NCI-H774 (cell line): ENCODE results near the gene ADGRG2.

Experiments
- DNase-seq: peaks from one replicate; lab custom pipeline; 2025; lab: John Stamatoyannopoulos, UW

Gene ADGRG2, protein sequence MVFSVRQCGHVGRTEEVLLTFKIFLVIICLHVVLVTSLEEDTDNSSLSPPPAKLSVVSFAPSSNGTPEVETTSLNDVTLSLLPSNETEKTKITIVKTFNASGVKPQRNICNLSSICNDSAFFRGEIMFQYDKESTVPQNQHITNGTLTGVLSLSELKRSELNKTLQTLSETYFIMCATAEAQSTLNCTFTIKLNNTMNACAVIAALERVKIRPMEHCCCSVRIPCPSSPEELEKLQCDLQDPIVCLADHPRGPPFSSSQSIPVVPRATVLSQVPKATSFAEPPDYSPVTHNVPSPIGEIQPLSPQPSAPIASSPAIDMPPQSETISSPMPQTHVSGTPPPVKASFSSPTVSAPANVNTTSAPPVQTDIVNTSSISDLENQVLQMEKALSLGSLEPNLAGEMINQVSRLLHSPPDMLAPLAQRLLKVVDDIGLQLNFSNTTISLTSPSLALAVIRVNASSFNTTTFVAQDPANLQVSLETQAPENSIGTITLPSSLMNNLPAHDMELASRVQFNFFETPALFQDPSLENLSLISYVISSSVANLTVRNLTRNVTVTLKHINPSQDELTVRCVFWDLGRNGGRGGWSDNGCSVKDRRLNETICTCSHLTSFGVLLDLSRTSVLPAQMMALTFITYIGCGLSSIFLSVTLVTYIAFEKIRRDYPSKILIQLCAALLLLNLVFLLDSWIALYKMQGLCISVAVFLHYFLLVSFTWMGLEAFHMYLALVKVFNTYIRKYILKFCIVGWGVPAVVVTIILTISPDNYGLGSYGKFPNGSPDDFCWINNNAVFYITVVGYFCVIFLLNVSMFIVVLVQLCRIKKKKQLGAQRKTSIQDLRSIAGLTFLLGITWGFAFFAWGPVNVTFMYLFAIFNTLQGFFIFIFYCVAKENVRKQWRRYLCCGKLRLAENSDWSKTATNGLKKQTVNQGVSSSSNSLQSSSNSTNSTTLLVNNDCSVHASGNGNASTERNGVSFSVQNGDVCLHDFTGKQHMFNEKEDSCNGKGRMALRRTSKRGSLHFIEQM

DNA sequence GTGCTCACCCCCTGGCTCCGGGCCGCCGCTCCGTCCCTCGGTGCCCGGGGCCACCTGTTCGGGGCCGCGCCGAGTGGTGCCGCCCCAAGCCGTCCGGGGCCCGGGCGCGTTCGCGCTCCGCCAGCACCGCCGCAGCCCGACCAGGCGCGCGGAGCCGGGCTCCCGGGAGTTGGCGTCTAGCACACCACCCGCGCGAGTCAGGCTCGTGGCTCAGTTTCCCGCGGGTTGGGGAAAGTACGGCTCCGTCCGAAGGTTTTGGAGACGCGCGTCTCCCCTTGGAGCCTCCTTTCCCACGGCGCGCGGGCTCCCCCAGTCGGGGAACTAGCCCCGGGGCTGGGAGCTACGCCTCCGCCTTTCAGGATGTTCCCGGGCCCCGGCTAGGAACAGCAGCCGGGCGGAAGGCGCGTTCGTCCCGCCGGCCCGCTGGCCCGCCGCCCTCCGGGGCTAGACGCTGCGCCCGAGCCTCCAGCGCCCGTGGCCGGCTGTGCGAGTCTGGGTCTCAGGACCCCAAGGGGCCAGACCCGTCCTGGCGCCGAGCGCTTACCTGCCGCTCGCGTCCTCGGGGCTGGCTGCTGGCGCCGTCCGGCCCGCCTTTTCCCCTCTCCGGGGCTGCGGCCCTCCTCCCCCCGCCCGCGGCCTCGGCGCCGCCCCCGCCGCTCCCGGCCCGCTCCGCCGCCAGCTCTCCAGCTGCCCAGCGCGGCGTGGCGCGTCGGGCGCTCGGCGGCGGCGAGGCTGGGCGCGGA is at the start of gene ADGRG2:
Gene ADGRG2, minus strand, starts transcription at position 571 of the 743 bp plus-strand sequence. CDS start 53,634 bp downstream, outside the sequence.
- DNase-seq = no peak

GRCh38 chrX:19168609-19169008 is 46.3 kb upstream of the ADGRG2 start:
- no peak for DNase-seq

DNA sequence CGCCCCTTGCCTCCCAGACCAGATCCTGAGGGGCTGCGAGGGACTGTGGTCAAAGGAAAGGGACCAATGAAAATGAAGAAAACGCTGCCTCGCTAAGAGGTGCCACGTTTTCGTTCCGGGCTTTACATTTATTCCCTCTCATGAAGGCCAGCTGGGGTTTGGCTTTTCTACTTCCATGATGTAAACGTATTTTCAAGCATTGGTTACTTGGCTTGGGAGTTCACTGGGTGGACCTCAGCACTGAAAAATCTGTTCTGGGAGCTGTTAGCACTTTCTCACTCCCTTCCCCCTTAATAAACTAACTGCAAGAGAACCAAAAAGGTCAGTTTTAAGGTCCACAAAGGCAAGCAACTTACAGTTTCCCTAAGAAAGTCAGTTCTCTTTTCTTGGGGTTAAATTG is 40.6 kb upstream of the ADGRG2 start:
- no peak for DNase-seq

DNA sequence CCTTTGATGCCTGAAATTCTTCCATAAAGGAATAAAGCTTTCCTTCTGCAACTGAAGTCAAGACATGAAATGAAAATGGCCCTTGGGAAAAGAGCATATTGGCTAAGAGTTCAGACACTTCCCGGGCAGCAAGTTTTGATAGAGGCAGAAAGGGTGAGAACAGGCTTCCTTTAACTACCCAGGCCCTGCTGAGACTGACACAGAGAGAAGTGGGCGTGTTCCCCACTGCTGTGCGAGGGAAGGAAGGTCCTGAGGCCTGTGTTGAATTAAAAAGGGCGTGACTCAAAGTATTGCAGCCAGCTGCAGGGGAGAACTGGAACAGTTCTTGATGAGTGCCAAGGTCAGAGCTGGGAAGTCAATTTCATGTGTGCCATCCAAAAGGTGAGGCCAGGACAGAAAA is 33.9 kb upstream of the ADGRG2 start:
- no peak for DNase-seq

- no peak for DNase-seq
Observed at GRCh38 chrX:19152762-19153161, 30.5 kb upstream of the ADGRG2 start.

- no peak for DNase-seq
Observed at GRCh38 chrX:19137067-19137466, 14.8 kb upstream of the ADGRG2 start.

DNA sequence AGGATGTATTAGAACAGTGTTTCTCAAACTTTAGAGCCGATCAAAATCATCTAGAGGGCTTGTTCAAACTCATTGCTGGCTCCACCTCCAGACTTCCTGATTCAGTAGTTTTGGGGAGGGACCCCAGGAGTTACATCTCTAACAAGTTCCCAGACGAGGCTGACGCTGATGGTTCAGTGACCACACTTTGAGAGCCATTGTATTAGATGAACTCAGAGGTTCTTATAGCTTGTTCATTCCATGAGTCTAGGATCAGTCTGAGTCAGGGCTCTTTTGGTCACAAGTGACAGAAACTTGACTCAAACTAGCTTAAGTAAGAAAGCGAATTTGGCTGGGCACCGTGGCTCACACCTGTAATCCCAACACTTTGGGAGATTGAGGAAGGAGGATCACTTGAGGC is 11.5 kb upstream of the ADGRG2 start:
- no peak for DNase-seq

DNA sequence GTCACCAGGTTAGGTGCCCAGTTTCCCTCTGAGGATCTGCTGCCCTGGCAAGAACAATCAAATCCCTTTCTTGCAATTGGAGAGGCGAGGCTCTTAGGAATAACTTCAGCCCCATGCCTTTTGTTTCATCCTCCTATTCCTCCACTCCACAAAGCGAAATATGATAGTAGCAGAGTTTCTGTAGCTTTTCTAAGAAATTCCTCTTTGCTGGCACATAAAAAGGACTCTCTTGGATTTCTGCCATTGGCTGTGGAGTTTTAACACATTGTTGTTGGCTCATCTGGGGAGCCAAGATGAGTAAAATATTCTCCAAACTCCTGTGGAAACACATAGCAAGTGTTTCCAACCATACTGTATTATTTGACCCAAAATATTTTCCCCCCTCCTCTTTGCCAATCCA is 11.0 kb upstream of the ADGRG2 start:
- DNase-seq = no peak

DNA sequence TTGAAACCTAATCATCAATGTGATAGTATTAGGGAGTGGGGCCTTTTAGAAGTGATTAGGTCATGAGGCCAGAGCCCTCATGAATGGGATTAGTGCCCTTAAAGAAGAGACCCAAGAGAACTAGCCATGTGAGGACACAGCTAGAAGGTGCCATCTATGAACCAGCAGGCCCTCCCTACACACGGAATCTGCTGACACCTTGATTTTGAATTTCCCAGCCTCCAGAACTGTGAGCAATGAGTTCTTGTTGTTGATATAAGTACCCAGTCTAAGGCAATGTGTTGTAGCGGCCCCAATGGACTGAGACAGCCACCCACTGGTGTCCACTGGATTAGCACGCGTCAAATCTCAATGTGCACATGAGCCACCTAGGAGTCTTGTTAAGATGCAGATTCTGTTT is 8.4 kb upstream of the ADGRG2 start:
- no peak for DNase-seq

DNA sequence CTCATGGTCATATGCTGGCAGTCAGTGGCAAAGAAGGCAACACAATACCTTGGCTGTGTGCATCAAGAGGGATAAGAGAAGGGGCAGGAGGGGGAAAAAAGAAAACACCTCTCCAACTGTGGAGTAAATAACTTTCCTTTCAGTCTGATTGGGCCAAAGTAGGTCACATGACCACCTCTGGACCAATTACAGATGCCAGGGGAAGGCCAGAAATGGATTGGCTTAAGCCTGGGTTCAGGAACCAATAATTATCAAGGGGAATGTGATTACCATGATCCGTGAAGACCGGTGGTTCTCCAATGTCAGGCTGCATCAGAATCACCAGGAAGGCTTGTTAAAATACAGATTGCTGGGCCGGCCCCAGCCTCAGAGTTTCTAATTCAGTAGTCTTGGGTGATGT is 7.4 kb upstream of the ADGRG2 start:
- DNase-seq = no peak

DNA sequence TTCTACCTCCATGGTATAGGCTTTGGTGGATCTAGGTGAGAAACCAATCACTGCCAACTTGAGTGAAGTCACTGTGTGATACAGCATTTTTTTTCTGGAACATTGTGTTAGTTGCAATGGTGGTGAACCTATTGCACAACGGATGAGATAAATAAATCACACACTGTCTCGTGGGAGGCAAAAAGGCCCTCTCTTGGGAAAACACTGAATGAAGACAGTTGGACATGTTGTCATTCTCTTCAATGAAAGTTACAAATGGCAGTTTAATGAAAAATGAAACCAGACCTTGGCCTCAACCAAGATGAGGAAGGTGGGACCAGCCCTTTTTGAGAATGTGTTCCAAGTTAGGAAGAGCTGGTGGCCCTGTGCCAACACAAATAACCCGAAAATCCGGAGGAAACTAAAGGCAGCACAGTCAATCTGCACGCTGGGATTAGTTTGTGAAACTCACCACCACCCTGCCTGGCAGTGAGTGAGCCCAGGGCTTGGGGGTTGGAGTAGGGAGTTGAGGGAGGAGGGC is 5.4 kb upstream of the ADGRG2 start:
- no peak for DNase-seq

- DNase-seq = no peak
Observed at GRCh38 chrX:19122641-19123009, 357 bp upstream of the ADGRG2 start.

DNA sequence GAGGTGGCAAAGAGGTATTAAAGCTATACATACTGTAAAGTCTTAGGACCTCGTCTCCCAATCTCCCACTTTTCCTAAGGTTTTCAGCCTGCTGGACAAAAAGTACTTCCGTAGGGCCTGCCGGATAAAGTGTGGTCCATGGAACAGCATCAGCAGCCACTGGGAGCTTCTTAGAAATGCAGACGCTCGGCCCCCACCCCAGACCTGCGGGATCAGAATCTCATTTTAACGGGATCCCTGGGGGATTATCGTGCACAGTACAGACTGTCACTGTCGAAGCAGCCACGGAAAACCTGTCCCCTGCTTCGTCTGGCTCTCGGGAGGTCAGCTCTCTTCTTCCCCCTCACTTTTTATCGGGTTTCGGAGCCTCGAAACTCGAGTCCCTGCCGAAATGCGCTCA is 802 bp downstream of the ADGRG2 start:
- DNase-seq = no peak

- DNase-seq = no peak
Observed at GRCh38 chrX:19110642-19111041, 11.6 kb downstream of the ADGRG2 start.

GRCh38 chrX:19107035-19107434 is 15.2 kb downstream of the ADGRG2 start:
- no peak for DNase-seq

DNA sequence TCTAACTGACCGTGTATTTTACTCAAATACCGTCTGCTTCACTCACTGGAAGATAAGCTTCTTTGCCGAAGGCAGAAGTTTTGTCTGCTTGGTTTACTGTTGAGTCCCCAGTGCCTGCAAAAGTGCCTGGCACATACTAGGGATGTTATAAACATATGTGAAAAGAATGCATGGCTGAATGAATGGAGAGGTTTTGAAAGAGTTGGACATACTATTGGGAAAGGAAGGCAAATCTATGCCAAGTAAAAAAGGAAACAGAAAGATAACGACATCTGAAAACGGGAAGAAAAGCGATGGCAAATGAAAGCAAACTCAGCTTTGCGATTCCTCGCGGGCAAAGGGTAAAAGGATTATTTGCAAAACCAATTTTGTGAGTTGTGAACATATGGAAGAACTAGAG is 21.7 kb downstream of the ADGRG2 start:
- DNase-seq = no peak

GRCh38 chrX:19097553-19098283 is 24.6 kb downstream of the ADGRG2 start:
- peak; percentile 0 for DNase-seq

GRCh38 chrX:19096586-19096985 is 25.7 kb downstream of the ADGRG2 start:
- DNase-seq = no peak

DNA sequence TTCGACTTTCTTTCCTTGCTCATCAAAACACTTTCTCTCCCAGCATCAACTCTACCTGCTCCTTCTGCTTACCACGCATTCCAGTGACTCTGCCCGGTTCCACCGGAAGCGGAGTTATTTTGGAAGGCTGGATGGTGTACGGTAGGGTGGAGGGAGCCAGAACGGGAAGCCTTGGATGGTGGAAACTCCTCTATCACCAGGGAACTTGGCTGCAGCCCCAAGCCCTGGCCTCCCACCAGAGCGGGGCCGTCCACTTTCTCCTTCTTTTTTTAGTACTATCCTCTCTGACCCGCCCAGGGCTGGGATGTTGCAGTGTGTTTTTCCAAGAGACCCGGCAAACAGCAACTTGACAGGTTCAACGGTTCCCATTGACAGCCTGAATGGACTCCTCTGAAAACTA is 27.6 kb downstream of the ADGRG2 start:
- DNase-seq = no peak

- no peak for DNase-seq
Observed at GRCh38 chrX:19091596-19091995, 30.7 kb downstream of the ADGRG2 start.

GRCh38 chrX:19089555-19090040 is 32.7 kb downstream of the ADGRG2 start:
- no peak for DNase-seq
